NT2/D1 (cell line): ENCODE data around the gene TRMT44.

Experiments
- SUZ12 ChIP-seq: IDR thresholded peaks from 2 replicates; pipeline ENCODE4 v1.6.1; 2011; ENCODE audit not compliant: insufficient read length, insufficient read depth; ENCODE audit errors: extremely low read depth
- YY1 ChIP-seq: IDR thresholded peaks from 2 replicates; pipeline ENCODE4 v1.6.1; 2011; ENCODE audit not compliant: insufficient read length, insufficient read depth

GRCh38 chr4:8438743-8439142 lies 1.8 kb upstream of the TRMT44 start:
- TF ChIP-seq YY1, result no peak
- TF ChIP-seq SUZ12, result no peak
